Heart right ventricle (tissue), 16 donors: Measurements from ENCODE around the gene MRPL12. TPM values are rescaled to one million over a fixed set of nuclear protein-coding genes. Genes with fewer than 3 reads are reported as not detected.

Experiments
- ATAC-seq, 8 donors: fragments of 200-7000 bp; cut with Tn5 transposase; one replicate each; pipeline ENCODE4 v1.9.1; 2020; ENCODE audit warnings: mild to moderate bottlenecking in 8 of 8, moderate library complexity in 8 of 8, moderate number of reproducible peaks in 1 of 8
- DNase-seq, 2 donors: peaks; one replicate each; pipeline ENCODE4 v3.0.0-alpha.2; 2020
- H3K27ac ChIP-seq, 10 donors: fragments of 200-600 bp; sonication (generic) in 2 of 10; one replicate each; pipeline versions ENCODE4 v1.5.0 to v1.8.0; 2020 to 2022; ENCODE audit warnings: mild to moderate bottlenecking in 3 of 10
- H3K27me3 ChIP-seq, 7 donors: fragments of 200-600 bp; one replicate each; pipeline ENCODE4 v1.8.0; 2021 to 2022; ENCODE audit warnings: mild to moderate bottlenecking in 2 of 7
- H3K36me3 ChIP-seq, 9 donors: fragments of 200-600 bp; sonication (generic) in 1 of 9; one replicate each; pipeline versions ENCODE4 v1.5.0 to v1.8.0; 2020 to 2022; ENCODE audit warnings: mild to moderate bottlenecking in 2 of 9
- H3K4me1 ChIP-seq, 9 donors: fragments of 200-600 bp; sonication (generic) in 1 of 9; one replicate each; pipeline versions ENCODE4 v1.5.0 to v1.8.0; 2020 to 2022; ENCODE audit warnings: mild to moderate bottlenecking in 4 of 9
- H3K4me3 ChIP-seq, 10 donors: fragments of 200-600 bp; sonication (generic) in 2 of 10; one replicate each; pipeline versions ENCODE4 v1.5.0 to v1.8.0; 2020 to 2022; ENCODE audit warnings: mild to moderate bottlenecking in 7 of 10, moderate library complexity in 2 of 10
- H3K9me3 ChIP-seq, 11 donors: fragments of 200-600 bp in 10 of 11; sonication (generic) in 2 of 11; one replicate each; pipeline versions ENCODE4 v1.5.0 to v1.8.0; 2013 to 2022; ENCODE audit warnings: mild to moderate bottlenecking in 2 of 11, control low read depth in 1 of 11, moderate library complexity in 1 of 11
- WGBS, 2 donors: extraction: QIAGEN DNeasy Blood & Tissue Kit; methylation state at CpG; one replicate each; pipeline ENCODE4 v1.1.7; 2013; ENCODE audit warnings: inconsistent platforms in 1 of 2; 5-methylcytosine and 5-hydroxymethylcytosine counted together
- intact Hi-C, 10 donors: fragments of 100-400 bp; cut with DNase I; formaldehyde crosslinking; loops; one replicate each; pipeline versions ENCODE4 v1.11.1 to v1.14.2; 2022
- polyA plus RNA-seq, 2 donors: library from polyadenylated mRNA; stranded (reverse); fragments of 200-250 nt; gene quantifications; one replicate each; pipeline ENCODE4 v1.2.3, GENCODE V29; 2013
- total RNA-seq, 10 donors: library from RNA; stranded (reverse); fragmentation: NEBNext Ultra II Directional in 3 of 10; extraction: Animal tissue kit (Norgen Biotek cat#: 25700) in 3 of 10; gene quantifications; one replicate each; pipeline versions ENCODE4 v1.2.1 to v1.2.4, GENCODE V29; 2021 to 2023
- TF ChIP-seq, protein P1 (sequence below), 9 donors: fragments of 200-600 bp; sonication (generic) in 2 of 9; IDR thresholded peaks; one replicate each; pipeline versions ENCODE4 v1.5.0 to v1.8.0; 2021 to 2022; ENCODE audit warnings: antibody characterized with exemption in 9 of 9, mild to moderate bottlenecking in 5 of 9, moderate library complexity in 1 of 9
- donor health status: Arrhythmogenic right ventricular cardiomyopathy.
- donor health status: ischemic (EF 13 %, LVEDD 7.1; RV severe dilation, severe dysfunction).
- donor health status: healthy with polysubstance abuse.
- donor health status: DM: no; HTN: yes; CAD: no.
- donor health status: DM: no; HTN: no; CAD: no.
- donor health status: ischemic (EF 25% LVEDD 6.9; RV normal size, moderate dysfunction).
- donor health status: ischemic (EF 25% LVEDD 5.7; RV mildly dilated, moderate dysfunction).
- donor health status: healthy.
- donor health status: DM: yes; HTN: yes; CAD: no.
- donor health status: Ischemic cardiomyopathy.
- donor health status: ischemic (EF 35%, LVEDD 5.7; RV mildly dilated, moderate dysfunction).
- donor health status: nonischemic (EF 11% LVEDD 7.7; RV severe dilation, severe dysfunction).
- donor health status: DM: yes; HTN: yes; CAD: no.
- donor health status: PGD.
- donor health status: ischemic (EF 29% LVEDD 5.4; RV normal size, mild dysfunction).
- donor health status: nonischemic (EF 23%, LVEDD 6.1; RV moderate dilation, normal function).

The MRPL12 gene
- total and polyA plus RNA-seq, 12 donors: 105 to 533 (median 135) TPM

DNA sequence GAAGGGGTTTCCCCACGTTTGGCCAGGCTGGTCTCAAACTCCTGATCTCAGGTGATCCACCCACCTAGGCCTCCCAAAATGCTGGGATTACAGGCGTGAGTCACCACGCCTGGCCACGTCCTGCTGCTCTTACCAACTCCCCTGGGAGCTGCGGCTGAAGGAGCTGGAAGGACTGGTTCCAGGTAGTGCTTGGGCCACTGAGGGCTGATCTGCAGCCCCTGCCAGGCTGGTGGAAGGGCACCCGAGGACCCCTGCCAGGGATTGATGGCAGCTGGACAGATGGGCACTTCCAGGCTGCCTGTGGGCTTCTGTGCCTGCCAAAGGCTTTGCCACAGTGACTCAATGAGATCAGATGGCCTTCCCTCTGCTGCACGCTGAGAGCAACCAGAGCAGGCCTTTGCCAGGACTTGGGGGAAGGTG lies 39.1 kb upstream of the MRPL12 start:
- WGBS, 2 donors: 74 to 86% methylated on average over 7 of the region's 7 CpGs
- peaks cover 6 to 29% (median 24%) of the 10 kb centered on the region in 9 donors for H3K4me1 ChIP-seq
- ATAC-seq: no peak
- no peaks in the 10 kb centered on the region for H3K9me3 ChIP-seq
- H3K27me3 ChIP-seq: no peaks in the 10 kb centered on the region
- TF ChIP-seq, protein P1, sequence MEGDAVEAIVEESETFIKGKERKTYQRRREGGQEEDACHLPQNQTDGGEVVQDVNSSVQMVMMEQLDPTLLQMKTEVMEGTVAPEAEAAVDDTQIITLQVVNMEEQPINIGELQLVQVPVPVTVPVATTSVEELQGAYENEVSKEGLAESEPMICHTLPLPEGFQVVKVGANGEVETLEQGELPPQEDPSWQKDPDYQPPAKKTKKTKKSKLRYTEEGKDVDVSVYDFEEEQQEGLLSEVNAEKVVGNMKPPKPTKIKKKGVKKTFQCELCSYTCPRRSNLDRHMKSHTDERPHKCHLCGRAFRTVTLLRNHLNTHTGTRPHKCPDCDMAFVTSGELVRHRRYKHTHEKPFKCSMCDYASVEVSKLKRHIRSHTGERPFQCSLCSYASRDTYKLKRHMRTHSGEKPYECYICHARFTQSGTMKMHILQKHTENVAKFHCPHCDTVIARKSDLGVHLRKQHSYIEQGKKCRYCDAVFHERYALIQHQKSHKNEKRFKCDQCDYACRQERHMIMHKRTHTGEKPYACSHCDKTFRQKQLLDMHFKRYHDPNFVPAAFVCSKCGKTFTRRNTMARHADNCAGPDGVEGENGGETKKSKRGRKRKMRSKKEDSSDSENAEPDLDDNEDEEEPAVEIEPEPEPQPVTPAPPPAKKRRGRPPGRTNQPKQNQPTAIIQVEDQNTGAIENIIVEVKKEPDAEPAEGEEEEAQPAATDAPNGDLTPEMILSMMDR (IDR thresholded peaks at IDR 0.05): no peak
- H3K4me3 ChIP-seq: no peak overlapping the region
- intact Hi-C loops: no loop called here
- no peak for DNase-seq
- peaks cover 0 to 22% (median 0%) of the 10 kb centered on the region in 9 donors for H3K36me3 ChIP-seq
- H3K27ac ChIP-seq: no peak overlapping the region

DNA sequence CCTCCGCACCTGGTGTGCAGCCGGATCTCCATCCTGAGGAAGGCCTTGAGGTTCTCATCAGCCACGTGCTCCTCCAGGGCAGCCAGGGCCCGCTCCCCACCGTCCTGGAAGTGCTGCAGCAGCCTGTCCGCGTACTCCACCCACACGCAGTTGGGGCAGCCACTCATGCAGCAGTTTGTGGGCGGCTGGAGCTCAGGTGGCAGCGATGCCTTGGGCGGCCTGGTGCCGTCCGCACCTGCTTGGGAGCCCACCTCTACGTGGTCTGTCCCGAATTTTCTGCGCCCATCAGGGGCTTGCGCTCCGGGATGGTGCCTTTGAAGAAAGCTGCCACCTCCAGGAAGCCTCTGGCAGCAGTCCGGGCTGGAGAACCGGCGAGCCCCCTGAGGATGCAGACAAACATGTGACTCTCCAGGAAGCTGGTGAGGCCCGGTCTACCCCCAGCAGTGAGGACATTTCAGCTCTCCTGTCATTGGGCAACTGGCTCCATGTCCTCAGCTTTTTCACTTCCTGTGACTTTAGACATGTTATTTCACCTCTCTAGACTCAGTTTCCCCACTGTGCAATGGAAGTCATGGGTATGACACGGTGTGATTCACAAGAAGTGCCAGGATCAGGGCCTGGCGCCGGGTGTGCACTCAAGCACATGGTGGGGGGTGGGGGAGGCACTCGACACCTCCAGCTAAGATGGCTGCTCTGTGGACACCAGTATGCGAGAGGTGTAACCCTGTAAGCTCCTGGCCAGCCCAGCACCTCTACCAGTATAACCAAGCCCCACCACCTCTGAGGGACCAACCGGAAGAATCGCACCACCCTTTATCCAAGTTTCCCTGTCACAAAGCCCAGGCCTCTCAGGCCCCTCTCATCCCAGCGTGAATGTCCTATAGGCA lies 37.7 kb upstream of the MRPL12 start:
- TF ChIP-seq, protein P1 (IDR thresholded peaks at IDR 0.05): no peak
- intact Hi-C loops: loop anchor here in 2 of 10 donors (1.0 to 2.0 kb wide), 3 partner anchors 18 to 29 kb away; partner anchors contain the start of genes NPLOC4 (in 2 of the 2), TSPAN10 (in 2 of the 2) and ARL16 (in 1 of the 2)
- Histone ChIP-seq H3K4me3 (peak overlapping the region; percentile 71 to 99 (median 94)), H3K27me3 (no peaks in the 10 kb centered on the region), H3K36me3 (peaks cover 0 to 36% (median 0%) of the 10 kb centered on the region in 9 donors), H3K4me1 (peaks cover 6 to 29% (median 24%) of the 10 kb centered on the region in 9 donors), H3K9me3 (no peaks in the 10 kb centered on the region), H3K27ac (peak overlapping the region; percentile 30 to 97 (median 92))
- DNase-seq (no peak), ATAC-seq (peak in 6 of 8 donors; percentile 2 to 35 (median 7))
- 61 to 65% methylated on average over 30 of the region's 30 CpGs for WGBS, 2 donors

DNA sequence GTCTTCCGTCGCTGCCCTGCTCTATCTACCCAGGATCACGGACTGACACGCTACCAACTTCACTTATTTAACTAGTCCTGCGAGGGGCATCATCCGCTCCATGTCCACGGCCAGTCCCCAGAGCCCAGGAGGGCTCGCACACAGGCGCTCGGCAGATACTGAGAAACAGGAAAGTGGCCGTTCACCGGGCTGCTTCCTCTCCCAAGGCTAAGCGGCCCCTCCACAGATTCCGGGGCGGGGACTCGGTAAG lies 37.1 kb upstream of the MRPL12 start:
- WGBS, 2 donors: 0 to 1% methylated on average over 16 of the region's 16 CpGs
- peak overlapping the region; percentile 71 to 99 (median 94) for H3K4me3 ChIP-seq
- no peak for DNase-seq
- peaks cover 6 to 29% (median 24%) of the 10 kb centered on the region in 9 donors for H3K4me1 ChIP-seq
- intact Hi-C loops: loop anchor here in 2 of 10 donors (1.0 to 2.0 kb wide), 3 partner anchors 17 to 29 kb away; partner anchors contain the start of genes NPLOC4 (in 2 of the 2), TSPAN10 (in 2 of the 2) and ARL16 (in 1 of the 2)
- peak overlapping the region; percentile 30 to 97 (median 92) for H3K27ac ChIP-seq
- peak in 6 of 8 donors; percentile 6 to 51 (median 22) for ATAC-seq
- H3K27me3 ChIP-seq: no peaks in the 10 kb centered on the region
- peaks cover 0 to 42% (median 0%) of the 10 kb centered on the region in 9 donors for H3K36me3 ChIP-seq
- H3K9me3 ChIP-seq: no peaks in the 10 kb centered on the region
- TF ChIP-seq, protein P1 (IDR thresholded peaks at IDR 0.05): no peak

DNA sequence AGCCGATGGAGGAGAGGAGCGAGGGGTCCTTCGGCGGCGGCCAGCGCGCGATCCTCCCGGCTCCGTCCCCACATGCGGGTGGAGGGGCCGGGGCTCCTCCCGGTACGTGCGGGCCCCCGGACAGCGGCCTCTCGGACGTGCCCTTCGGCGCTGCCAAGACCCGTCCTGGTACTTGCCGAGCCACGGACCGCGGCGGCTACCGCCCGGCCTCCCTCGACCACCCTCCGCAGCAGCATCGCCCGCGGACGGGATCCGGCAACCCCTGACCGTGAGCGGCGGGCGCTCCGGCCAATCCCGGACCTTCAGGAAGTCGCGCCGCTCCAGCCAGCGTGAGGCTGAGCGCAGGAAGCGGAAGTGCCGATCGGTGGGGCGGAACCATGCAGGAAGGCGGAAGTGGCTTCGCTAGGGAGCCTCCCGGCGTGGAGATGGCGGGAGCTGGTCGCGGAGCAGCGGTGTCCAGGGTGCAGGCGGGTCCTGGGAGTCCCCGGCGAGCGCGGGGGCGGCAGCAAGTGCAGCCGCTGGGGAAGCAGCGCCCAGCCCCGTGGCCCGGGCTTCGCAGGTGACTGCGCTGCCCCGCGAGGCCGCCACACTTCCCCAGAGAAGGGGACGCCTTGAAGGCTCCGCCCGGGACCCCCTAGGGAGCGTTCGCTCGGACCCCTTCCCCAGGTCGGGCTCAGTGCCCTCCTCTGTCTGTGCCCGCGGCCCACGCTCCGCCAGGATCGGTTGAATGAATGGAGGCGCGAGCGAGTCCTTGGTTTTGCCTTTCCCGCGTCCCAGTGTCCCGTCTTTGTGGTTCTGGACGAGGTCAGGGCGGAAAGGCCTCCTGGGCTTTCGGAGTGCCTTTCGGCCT lies 36.6 kb upstream of the MRPL12 start, which contains the start of the genes CCDC137 and OXLD1:
Gene CCDC137, plus strand, starts transcription at position 396 of the 850 bp plus-strand sequence. Its CDS starts 30 bp downstream, at position 426.
Gene OXLD1, minus strand, starts transcription at position 264 of the 850 bp plus-strand sequence. Its CDS starts 28 bp downstream, at position 236.
- H3K36me3 ChIP-seq: peaks cover 0 to 48% (median 0%) of the 10 kb centered on the region in 9 donors
- peaks cover 6 to 29% (median 24%) of the 10 kb centered on the region in 9 donors for H3K4me1 ChIP-seq
- H3K27ac ChIP-seq: peak within 1 kb of the TSS; percentile 30 to 97 (median 92)
- H3K27me3 ChIP-seq: no peaks in the 10 kb centered on the region
- peak within 1 kb of the TSS; percentile 71 to 99 (median 94) for H3K4me3 ChIP-seq
- H3K9me3 ChIP-seq: no peaks in the 10 kb centered on the region
- peak; percentile 97 for DNase-seq
- peak; percentile 96 to 100 (median 99) for ATAC-seq
- WGBS, 2 donors: 0 to 1% methylated on average over 87 to 96 of the region's 96 CpGs
- intact Hi-C loops: loop anchor here in 2 of 10 donors (1.0 to 2.0 kb wide), 3 partner anchors 17 to 30 kb away; partner anchors contain the start of genes NPLOC4 (in 2 of the 2), TSPAN10 (in 2 of the 2) and ARL16 (in 1 of the 2)
- TF ChIP-seq, protein P1 (IDR thresholded peaks at IDR 0.05): no peak
